Cardiac muscle cell (in vitro differentiated cells and primary cell): Measurements from ENCODE around the gene TNRC6B. TPM values are rescaled to one million over a fixed set of nuclear protein-coding genes. Genes with fewer than 3 reads are reported as not detected.
"Not testable (repeated sequence)": the region's sequence is repeated elsewhere in the genome, so short reads cannot be mapped to it uniquely, and the experiment has no call there.

Experiments
- DNase-seq, 2 donors: peaks; one replicate each; pipeline versions ENCODE4 v3.0.0 to v3.0.0-alpha.2; 2010 to 2017; ENCODE audit warnings: low read depth in 1 of 2, low spot score in 1 of 2
- H3K27ac ChIP-seq: fragments of 200-600 bp; sonication (generic); 2 replicates; pipeline ENCODE4 v1.5.1; 2016
- H3K27me3 ChIP-seq: fragments of 200-600 bp; sonication (generic); 2 replicates; pipeline ENCODE4 v1.6.0; 2016; ENCODE audit warnings: control low read depth
- H3K36me3 ChIP-seq: fragments of 200-600 bp; sonication (generic); 2 replicates; pipeline ENCODE4 v1.5.1; 2016; ENCODE audit warnings: control low read depth
- H3K4me1 ChIP-seq: fragments of 200-600 bp; sonication (generic); 2 replicates; pipeline ENCODE4 v1.8.1; 2017; ENCODE audit warnings: low read depth, mild to moderate bottlenecking, mixed run types
- H3K4me3 ChIP-seq: fragments of 200-600 bp; sonication (generic); 2 replicates; pipeline ENCODE4 v1.5.1; 2016; ENCODE audit warnings: mild to moderate bottlenecking
- H3K9me3 ChIP-seq: fragments of 200-600 bp; sonication (generic); 2 replicates; pipeline ENCODE4 v1.5.1; 2017; ENCODE audit warnings: low read depth, mild to moderate bottlenecking, control low read depth
- polyA plus RNA-seq: library from polyadenylated mRNA; unstranded; fragments of >200 nt; fragmentation: Nextera tagmentation; extraction: Ambion mirVana; gene quantifications from 2 replicates; pipeline ENCODE4 v1.2.1, GENCODE V29; 2016
- total RNA-seq: library from RNA; depleted of rRNA; stranded (reverse); fragments of >200 nt; gene quantifications from 2 replicates; pipeline ENCODE4 v1.2.3, GENCODE V29; 2016
- TF ChIP-seq, protein P1 (sequence below): IDR thresholded peaks from 2 replicates; pipeline ENCODE4 v1.5.1; 2012; ENCODE audit warnings: low read depth, mild to moderate bottlenecking, low read length

The TNRC6B gene
- total and polyA plus RNA-seq, 2 experiments from 2014 or later = 50.2 to 61.1 TPM

DNA sequence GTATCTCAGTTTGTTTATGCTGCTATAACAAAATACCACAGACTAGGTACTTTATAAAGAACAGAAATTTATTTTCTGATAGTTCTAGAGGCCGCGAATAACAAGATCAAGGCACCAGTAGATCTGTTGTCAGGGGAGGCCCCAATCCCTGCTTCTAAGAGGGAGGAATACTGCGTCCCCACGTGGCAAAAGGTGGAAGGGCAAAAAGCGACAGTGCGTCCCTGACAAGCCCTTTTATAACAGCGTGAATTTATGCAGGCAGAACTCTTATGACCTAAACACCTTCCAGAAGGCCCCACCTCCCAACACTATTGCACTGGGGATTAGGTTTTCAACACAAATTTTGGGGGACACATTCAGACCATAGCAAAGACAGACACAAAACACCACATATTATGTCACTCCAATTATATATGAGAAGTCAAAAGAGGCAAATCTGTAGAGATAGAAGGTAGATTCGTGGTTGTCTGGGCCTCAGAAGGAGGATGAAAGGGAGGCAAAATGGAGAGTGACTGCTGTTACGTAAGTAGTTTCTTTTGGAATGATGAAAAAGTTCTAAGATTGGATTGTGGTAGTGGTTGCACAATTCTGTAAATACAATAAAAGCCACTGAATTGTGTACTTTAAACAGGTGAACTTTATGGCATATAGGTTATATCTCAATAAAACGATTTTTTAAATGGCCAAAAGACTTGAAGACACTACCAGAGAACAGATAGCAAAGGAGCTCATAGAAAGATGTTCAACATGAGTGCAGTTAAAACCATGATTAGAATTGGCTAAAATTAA, 30.1 kb upstream of the TNRC6B start:
- TF ChIP-seq, protein P1, sequence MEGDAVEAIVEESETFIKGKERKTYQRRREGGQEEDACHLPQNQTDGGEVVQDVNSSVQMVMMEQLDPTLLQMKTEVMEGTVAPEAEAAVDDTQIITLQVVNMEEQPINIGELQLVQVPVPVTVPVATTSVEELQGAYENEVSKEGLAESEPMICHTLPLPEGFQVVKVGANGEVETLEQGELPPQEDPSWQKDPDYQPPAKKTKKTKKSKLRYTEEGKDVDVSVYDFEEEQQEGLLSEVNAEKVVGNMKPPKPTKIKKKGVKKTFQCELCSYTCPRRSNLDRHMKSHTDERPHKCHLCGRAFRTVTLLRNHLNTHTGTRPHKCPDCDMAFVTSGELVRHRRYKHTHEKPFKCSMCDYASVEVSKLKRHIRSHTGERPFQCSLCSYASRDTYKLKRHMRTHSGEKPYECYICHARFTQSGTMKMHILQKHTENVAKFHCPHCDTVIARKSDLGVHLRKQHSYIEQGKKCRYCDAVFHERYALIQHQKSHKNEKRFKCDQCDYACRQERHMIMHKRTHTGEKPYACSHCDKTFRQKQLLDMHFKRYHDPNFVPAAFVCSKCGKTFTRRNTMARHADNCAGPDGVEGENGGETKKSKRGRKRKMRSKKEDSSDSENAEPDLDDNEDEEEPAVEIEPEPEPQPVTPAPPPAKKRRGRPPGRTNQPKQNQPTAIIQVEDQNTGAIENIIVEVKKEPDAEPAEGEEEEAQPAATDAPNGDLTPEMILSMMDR = no peak
- H3K36me3 ChIP-seq = no peaks in the 10 kb centered on the region
- DNase-seq = no peak

DNA sequence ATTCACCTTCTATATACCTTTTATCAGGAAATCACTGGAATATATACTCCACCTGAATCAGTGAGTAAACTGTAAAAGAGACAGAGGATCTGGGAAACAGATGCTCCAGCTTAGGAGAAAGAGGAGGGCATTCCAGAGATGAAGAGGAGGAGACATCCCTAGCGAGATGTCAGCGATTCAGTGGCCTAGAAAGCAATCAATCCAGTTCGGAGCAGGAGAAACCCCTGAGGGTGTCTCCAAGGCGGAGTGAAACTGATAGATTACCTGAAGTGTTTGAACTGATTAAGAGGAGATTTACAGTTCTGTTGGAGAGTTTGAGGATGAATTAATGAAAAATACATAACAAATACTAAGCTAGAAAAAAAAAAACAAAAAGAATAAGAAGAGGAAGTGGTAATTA, 24.5 kb upstream of the TNRC6B start:
- Histone ChIP-seq H3K9me3 (no peaks in the 10 kb centered on the region), H3K27ac (no peak overlapping the region), H3K27me3 (no peaks in the 10 kb centered on the region), H3K4me3 (no peak overlapping the region), H3K36me3 (no peaks in the 10 kb centered on the region), H3K4me1 (peaks cover 13% of the 10 kb centered on the region)
- TF ChIP-seq, protein P1 = no peak
- DNase-seq = no peak

More for the DNA sequence above, 30.1 kb upstream of the TNRC6B start:
- H3K27me3 ChIP-seq = no peaks in the 10 kb centered on the region
- no peak overlapping the region for H3K27ac ChIP-seq
- no peaks in the 10 kb centered on the region for H3K4me1 ChIP-seq
- no peak overlapping the region for H3K4me3 ChIP-seq
- no peaks in the 10 kb centered on the region for H3K9me3 ChIP-seq

GRCh38 chr22:40153705-40154104, 24.0 kb upstream of the TNRC6B start:
- Histone ChIP-seq H3K36me3 (no peaks in the 10 kb centered on the region), H3K27me3 (no peaks in the 10 kb centered on the region), H3K27ac (no peak overlapping the region), H3K9me3 (no peaks in the 10 kb centered on the region), H3K4me1 (peaks cover 13% of the 10 kb centered on the region), H3K4me3 (no peak overlapping the region)
- TF ChIP-seq, protein P1 = no peak
- no peak for DNase-seq

DNA sequence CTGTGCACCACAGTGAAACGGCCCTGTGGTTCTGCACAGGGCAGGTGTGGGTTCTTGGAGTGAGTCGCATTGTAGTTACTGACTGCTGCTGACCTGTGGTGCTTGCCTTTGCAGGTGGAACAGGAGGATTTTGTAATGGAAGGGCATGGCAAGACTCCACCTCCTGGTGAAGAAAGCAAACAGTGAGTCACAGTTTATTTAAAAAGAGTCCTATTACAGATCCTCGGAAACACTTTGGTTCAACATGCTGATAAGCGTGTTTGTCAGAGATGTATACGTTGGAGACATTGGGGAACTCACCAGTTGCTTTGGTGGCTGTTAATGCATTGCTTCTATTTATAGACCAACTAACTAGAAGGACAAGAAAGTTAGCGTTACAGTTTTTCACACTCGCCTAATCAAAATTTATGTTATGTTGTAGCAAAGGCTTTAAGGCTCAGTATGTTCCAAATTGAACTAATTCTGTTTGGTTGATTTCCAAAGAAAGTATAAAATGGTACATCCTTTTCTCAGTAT, 21.7 kb upstream of the TNRC6B start:
- no peaks in the 10 kb centered on the region for H3K9me3 ChIP-seq
- TF ChIP-seq, protein P1 = peak; percentile 38
- no peaks in the 10 kb centered on the region for H3K27me3 ChIP-seq
- no peaks in the 10 kb centered on the region for H3K36me3 ChIP-seq
- peak; percentile 72 to 75 for DNase-seq
- no peak overlapping the region for H3K4me3 ChIP-seq
- H3K27ac ChIP-seq = peak overlapping the region; percentile 65
- peaks cover 13% of the 10 kb centered on the region for H3K4me1 ChIP-seq

GRCh38 chr22:40156682-40157081, 21.0 kb upstream of the TNRC6B start:
- H3K4me3 ChIP-seq, H3K9me3 ChIP-seq, H3K27me3 ChIP-seq, DNase-seq, H3K36me3 ChIP-seq: not testable (repeated sequence)
- Histone ChIP-seq H3K27ac (peak overlapping the region; percentile 65), H3K4me1 (peaks cover 13% of the 10 kb centered on the region)

DNA sequence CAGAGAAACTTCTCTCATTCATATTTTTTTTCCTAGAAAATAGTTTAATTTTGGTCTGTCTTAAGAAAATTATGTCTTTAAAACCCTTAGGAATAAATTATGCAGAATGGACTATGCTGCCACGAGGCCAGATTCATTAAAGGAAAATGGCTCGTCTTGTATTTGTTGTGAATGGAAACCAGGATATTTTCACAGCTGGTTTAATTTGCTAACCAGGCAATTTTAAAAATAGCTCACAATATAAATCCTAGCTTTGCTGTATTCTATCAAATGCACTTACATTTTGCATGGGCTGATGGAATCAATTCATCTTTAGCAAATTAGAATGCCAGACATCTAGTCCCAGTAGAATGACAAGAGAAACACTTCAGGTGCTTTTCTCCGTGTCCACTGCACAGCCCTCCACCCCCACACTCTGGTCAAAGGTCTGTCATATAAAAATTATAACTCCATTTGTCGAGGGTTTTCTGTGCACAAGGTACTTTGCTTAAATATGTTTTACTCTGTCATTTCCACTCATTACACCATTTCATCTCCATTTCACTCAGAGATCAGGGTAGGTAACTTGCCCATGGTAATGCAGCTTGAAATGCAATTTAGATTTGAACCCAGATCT, 20.3 kb upstream of the TNRC6B start:
- H3K36me3 ChIP-seq = no peaks in the 10 kb centered on the region
- H3K27ac ChIP-seq = no peak overlapping the region
- no peaks in the 10 kb centered on the region for H3K27me3 ChIP-seq
- H3K4me3 ChIP-seq = no peak overlapping the region
- no peak for DNase-seq
- H3K9me3 ChIP-seq = no peaks in the 10 kb centered on the region
- H3K4me1 ChIP-seq = peaks cover 13% of the 10 kb centered on the region
- TF ChIP-seq, protein P1 = no peak
